Inflammatory macrophage (primary cell): ENCODE measurements around the gene NUDT21.
"Not testable (repeated sequence)": the region's sequence is repeated elsewhere in the genome, so short reads cannot be mapped to it uniquely, and the experiment has no call there.

Experiments used
- DNase-seq, 2 donors: peaks; one replicate each; pipeline ENCODE4 v3.0.0-alpha.2; 2020 to 2022

Gene NUDT21

DNA sequence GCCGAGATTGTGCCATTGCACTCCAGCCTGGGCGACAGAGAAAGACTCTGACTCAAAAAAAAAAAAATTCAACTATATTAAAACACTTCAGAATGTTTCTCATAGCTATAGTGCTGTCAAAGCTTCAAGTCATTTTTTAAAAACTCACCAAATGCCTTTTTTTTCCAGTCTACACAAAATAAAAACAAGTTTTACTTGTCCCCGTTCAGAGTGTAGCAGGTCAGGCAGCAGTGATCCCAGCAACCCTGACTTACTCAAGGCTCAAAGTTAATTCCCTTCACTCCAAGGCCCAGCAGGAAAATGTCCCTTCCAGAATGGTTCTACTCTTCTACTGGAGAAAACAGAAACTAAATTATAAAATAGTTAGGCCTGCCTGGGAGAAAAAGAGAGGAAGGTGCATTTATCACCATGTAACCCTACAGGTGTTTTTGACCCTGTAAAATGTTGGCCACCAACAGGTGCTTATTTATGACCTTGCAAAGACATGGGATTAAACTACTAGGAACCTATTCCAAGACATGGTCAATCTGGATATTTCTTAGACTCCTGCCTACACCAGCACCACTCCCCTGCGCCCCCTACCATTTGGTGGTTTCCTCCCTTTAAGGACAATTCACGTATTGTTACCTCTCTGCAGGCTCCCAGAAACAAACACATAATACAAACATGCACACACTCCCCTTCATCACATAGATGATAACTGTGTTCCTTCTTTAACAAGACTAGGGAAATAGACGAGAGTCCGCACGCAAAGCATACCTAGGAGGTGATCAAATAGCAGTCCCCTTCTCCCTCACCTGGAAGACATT is 31.2 kb downstream of the NUDT21 start:
- DNase-seq: no peak

DNA sequence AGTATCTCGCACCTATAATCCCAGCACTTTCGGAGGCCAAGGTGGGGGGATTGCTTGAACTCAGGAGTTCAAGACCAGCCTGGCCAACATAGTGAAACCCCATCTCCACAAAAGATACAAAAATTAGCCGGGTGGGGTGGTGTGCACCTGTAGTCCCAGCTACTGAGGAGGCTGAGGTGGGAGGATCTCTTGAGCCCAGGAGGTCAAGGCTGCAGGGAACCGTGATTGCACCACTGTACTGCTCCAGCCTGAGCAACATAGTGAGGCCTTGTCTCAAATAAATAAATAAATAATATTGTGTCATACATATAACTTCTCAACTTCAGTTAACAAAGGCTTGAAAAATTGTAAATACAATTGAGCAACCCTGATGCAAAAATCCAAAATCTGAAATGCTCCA is 34.0 kb downstream of the NUDT21 start:
- DNase-seq: peak in 1 of 2 donors; percentile 2

DNA sequence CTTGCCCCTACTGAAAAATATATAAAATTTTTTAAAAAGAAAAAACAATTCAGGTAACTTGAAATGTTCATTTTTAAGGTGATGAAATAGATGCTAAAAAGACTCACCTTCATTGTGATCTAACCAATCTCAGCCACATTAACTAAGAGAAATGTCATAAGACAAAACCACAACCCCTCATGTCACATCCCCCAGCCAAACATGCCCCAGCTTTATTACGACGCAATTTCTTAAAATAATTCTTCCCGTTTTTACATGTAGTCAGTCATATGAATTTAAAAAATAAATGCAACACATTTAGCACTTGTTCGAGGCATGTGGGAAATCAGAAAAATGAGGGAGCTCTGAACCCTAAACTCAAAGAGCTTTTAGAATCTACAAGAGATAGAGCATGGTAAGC is 35.3 kb downstream of the NUDT21 start:
- peak; percentile 79 for DNase-seq

DNA sequence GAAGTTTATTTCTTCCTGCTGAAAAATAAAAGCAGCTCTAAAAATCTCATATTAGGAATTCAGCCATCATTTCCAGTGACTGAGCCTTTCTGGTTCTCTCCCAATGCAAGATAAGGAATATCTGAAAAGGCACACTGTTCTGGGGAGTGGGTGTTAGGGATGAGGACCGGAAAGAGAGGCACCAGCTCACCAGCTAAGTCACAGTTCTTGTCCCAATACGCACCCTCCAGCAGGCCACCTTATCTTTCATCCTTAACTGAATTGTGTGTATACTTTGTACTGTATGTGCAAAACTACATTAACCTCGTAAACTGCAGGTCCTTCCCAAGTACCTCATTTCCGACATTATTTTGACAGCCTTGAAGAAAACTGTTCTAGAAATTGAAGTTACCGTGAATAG is 36.8 kb downstream of the NUDT21 start:
- DNase-seq: peak in 1 of 2 donors; percentile 1

DNA sequence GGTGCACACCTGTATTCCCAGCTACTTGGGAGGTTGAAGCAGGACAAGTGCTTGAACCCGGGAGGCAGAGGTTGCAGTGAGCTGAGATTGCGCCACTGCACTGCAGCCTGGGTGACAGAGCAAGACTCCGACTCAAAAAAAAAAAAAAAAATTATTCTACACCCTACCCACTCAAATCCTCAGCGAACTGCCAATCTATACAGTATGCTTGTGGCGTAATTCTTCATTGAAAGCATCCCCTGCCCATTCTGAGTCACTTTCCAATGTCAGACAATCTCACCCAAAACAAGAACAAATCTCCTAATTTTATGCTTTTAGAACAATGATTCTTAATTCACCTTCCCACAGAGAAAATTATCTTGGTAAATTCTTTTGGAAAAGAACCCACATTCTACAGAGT is 37.8 kb downstream of the NUDT21 start:
- peak; percentile 49 to 57 for DNase-seq

DNA sequence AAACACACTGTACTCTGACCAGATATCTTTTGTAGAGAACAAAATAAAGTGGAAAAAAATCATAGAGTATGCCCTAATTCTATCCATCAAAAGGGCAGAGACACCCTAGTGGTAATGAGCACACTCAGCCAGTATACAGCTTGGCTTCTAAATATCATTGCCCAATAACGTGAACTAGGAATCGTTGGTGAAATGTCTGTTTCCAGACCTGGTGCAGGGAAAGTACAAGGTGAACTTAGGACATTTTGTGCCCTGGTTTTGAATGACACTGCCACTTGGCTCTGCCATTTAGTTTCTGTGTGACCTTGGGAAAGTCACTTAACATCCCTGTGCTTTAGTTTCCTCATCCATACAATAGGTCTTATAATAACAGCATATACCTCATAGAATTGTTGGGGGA is 39.5 kb downstream of the NUDT21 start:
- no peak for DNase-seq

DNA sequence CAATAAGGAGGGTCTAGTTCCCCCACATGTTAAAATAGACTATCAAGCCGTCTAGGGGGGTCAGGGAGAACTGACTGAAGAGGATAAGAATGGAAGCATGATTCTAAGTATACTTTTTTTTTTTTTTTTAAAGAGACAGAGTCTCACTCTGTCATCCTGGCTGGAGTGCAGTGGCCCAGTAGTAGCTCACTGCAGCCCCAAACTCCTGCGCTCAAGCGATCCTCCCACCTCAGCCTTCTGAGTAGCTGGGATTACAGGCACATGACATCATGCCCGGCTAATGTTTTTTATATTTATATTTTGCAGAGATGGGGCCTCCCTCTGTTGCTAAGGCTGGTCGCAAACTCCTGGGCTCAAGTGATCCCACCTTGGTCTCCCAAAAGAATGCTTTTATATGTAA is 40.0 kb downstream of the NUDT21 start:
- peak in 1 of 2 donors; percentile 1 for DNase-seq

DNA sequence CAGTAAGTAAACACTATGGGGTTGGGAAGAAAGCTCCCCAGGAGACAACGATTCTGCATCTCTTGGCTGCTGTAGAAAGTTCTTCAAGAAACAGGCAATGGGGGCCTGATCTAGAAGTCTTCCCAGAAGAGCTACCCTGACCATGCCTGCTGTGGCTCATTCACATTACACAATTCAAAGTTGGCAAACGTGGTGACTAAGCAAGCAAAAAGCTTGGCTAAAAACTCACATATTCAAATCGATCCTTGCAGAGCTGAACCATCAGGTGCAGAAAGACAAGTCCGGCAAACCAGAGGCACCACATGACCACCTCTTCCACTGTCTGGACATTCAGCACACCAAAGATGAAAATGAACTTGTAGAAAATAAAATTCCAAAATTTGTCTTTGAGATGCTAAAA is 41.9 kb downstream of the NUDT21 start:
- peak; percentile 48 to 73 for DNase-seq

DNA sequence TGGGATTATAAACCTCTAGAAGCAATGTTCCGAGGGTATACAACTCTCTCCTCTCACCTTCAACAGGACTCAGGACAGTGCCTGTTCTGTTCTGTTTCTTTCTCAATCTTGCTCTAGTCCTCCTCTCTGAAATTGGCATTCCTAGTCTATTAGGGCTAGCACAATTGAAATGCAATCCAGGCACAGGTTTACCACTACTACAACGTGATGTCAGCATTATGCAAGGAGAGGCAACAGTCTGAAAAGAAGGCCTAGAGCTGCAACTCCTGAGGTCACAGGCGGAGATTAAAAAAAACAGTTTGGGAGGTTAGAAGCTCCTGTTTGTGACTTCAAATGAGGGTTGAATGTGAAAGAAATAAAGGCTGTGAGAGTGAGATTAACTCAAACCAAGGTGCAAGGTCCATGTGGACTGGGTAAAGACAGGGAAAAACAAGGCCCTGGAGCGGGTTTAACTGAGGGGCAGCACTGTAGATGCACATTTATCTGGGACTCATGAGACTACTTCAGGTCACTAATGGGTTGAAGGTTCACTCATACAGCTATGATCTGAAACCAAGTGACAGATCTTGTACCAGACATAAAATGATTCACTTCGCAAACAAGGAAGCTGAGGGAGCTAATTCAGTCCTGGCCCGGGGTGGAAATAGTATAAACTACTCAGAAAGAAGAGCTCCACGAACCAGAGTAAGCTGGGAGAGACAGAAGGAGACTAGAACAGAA is 42.6 kb downstream of the NUDT21 start:
- DNase-seq: peak; percentile 2 to 25

DNA sequence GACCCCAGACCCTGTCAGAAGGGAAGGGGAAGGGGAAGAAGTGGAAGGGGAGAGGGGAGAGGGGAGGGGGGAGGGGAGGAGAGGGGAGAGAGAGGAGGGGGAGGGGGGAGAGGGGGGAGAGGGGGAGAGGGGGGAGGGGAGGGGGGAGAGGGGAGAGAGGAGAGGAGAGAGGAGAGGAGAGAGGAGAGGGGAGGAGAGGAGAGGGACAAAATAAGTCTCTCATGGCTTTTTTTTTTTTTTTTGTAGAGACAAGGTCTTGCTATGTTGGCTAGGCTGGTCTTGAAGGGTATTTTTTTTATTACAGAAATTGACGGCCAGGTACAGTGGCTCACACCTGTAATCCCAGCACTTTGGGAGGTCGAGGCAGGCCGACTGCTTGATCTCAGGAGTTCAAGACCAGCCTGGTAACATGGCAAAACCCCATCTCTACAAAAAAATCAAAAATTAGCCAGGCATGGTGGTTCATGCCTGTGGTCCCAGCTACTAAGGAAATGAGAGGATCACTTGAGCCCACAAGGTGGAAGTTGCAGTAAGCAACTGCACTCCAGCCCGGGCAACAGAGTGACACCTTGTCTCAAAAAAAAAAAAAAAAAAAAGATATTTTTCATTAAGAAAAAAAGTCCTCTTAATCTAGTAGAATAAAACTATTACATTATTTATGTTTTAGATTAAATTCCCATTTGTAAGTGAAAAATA is 45.0 kb downstream of the NUDT21 start:
- DNase-seq: peak in 1 of 2 donors; percentile 0

DNA sequence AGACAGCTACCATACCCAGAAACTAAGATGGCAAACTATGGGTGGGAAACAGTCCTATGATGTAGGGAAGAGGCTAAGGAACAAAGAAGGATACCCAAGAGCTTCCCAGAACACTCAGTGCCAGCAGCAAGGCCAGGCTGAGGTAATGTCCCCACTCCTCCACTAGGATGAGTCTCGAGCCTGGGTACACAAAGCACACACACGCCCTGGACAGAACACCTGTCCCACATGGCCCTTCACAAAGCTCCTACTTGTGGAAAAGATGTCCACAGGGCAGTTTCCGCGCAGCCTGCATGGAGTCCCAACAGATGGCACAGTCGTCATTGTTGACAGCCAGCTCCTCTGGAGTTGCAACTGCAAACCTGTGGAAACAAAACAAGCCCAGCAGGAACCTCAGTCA is 49.6 kb downstream of the NUDT21 start:
- peak; percentile 1 to 18 for DNase-seq

DNA sequence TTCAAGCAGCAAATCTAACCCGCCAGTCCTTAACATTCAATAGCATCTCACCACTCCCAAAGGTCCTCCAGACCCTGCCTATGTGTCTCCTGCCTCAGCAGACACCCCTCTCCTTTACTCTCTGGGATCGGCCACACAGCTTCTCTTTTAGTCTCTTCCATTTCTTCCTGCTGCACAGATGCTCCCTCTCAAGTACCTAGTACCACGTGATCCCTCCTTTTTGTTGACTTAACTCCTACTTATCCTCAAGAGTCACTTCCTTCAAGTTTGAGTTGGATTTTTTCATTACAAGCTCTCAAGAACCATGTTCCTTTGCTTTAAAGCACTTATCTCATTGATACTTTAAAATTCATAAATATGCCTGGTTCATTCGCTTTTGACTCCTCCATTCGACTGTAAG is 50.7 kb downstream of the NUDT21 start:
- DNase-seq: peak in 1 of 2 donors; percentile 0

DNA sequence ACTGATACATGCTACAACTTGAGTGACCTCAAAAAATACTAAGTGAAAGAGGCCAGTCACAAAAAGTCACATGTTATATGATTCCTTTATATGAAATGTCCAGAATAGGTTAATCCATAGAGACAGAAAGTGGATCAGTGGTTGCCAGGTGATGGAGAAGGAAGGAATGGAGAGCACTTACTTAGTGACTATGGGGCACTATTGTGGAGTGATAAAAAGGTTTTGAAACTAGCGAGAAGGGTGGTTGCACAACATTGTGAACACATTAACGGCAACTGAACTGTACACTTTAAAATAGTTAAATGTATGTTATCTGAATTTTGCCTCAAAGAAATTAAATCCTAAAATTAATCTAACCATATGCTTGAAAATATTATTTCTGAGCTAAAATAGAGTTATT is 51.6 kb downstream of the NUDT21 start:
- no peak for DNase-seq

DNA sequence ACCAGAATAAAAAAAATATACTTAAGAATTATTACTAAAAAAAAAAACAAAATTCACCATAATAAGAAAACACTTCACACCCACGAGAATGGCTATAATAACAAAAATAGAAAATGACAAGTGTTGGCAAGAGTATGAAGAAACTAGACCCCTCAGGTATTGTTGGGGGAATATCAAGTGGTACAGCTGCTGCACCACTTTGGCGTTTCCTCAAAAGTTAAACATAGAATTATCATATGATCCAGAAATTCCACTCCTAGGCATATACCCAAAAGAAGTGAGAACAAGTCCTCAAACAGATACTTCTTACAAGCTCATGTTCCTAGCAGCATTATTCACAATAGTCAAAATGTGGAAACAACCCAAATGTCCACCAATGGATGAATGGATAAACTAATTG is 52.1 kb downstream of the NUDT21 start:
- DNase-seq: no peak

DNA sequence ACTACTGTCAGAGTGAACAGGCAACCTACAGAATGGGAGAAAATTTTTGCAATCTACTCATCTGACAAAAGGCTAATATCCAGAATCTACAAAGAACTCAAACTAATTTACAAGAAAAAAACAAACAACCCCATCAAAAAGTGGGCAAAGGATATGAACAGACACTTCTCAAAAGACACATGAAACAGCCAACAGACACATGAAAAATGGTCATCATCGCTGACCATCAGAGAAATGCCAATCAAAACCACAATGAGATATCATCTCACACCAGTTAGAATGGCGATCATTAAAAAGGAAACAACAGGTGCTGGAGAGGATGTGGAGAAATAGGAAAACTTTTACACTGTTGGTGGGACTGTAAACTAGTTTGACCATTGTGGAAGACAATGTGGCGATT is 54.4 kb downstream of the NUDT21 start:
- DNase-seq: not testable (repeated sequence)

DNA sequence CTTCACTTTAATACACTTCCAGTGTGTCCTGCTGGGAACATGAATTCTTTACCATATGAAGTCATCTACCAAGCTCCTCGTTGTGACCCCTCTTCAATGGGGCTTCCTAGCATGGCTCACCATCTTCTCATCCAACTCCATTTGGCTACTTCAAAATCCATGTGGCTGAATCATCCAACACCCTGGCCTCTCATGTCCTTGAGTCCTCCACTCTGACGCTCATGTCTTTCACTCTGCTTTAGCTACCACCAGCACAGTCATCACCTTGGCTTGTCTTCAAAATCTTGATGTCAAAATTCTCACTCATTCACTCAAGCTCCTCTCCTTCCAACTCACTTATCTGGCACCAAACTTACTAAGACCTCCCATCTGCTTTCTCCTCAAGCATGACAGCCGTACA is 61.6 kb downstream of the NUDT21 start:
- DNase-seq: no peak

DNA sequence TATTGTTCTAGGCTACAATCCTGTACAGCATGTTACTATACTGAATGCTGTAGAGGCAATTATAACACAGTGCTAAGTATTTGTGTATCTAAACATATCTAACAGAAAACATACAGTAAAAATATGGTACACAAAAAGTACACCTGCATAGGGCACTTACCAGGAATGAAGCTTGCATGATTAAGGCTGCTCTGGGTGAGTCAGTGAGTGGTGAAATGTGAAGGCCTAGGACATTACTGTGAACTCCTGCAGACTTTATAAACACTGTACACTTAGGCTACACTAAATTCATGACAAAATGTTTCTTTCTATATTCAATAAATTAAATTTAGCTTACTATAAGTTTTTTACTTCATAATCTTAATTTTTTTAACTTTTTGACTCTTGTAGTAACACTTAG is 62.9 kb downstream of the NUDT21 start:
- no peak for DNase-seq

DNA sequence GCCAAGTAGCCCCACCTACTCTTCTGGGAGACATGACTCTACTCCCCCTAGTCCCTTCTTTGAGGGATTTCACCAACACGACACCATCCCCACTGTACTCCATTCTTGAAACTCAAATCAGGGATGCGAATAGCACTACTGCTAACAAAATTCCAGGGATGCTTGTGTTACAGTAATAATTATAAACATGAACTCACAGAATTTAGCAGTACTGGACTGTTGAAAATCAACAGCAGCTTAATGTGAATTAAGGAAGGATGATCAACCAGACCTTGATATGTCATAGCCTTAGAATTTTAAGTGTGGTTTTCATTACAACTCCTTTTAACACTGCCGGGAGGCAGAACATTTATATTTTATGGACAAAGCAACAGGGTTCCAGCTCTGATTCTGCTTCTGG is 63.7 kb downstream of the NUDT21 start:
- no peak for DNase-seq

DNA sequence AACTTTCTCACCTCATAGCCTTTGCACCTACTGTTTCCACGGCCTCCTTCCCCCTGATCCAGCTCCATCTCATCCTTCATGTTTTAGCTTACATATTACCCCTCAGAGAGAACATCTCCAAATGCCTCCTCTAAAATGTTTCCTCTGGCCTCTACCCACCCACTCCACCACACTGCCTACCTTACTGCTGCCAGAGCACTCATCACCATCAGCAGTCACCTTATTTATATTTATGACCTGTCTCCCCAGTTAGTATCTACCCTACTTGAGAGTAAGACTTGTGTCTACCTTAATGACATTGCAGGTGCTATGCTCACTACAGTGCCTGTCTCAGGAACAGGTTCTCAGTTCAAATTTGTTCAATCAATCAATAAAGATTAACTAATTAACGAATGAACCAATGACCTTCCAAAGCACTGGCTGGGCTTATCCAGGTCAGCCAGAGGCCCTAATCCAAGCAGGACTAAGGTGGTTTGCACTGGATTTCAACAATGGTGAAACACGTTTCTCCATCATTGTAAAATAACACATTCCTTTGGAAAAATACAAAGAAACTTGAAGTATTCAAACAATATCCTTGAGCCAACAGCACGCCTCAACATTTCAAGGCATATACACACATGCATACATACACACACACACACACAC is 66.9 kb downstream of the NUDT21 start:
- no peak for DNase-seq

DNA sequence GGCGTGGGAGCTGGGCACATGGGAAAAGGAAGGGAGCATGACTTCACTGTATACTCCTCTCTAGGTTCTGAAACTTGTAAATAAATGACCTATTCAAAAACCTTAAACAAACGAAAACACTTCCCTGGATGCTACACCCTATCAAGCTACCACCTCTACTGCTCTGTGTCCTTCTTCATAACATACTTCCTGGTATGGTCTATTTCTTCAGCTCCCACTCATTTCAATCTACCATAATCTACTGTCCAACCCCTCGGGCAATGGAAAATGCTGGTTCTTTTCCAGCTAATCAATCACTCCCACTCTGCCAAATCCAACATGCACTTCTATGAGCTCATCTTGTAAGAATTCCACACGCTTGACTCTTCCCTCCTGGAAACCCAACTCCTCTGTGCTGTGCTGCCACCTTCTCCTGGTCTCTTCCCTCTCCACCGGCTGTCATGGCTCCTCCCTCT is 68.2 kb downstream of the NUDT21 start:
- no peak for DNase-seq

DNA sequence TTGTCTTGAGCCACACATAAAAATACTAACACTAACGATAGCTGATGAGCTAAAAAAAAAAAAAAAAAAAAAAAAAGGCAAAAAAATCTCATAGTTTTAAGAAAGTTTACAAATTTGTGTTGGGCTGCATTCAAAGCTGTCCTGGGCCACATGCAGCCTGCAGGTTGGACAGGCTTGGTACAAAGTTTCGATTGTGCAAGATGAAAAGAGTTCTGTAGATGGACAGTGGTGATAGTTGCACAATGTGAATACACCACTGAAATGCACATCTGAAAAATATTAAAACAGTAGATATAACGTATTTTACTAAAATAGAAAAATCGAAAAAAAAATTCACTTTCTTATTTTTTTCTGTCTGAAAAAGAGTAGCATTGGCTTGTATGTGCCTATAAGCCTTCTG is 68.7 kb downstream of the NUDT21 start:
- no peak for DNase-seq

DNA sequence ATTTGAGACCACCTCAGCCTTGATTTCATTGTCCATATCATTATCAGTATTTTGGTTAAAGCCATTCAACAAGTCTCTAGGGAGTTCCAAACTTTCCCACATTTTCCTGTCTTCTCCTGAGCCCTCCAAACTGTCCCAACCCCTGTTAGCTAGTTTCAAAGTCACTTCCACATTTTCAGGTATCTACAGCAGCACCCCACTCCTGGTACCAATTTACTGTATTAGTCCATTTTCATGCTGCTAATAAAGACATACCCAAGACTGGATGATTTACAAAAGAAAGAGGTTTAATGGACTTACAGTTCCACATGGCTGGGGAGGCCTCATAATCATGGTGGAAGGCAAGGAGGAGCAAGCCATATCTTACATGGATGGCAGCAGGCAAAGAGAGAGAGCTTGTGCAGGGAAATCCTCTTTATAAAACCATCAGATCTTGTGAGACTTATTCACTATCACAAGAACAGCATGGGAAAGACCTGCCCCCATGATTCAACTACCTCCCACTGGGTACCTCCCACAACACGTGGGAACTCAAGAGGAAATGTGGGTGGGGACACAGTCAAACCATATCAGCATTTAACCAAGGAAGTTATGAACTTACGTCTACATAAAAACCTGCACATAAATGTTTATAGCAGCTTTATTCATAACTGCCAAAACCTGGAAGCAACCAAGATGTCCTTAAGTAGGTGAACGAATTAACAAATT is 70.2 kb downstream of the NUDT21 start:
- DNase-seq: peak; percentile 57 to 86
